GM18861 (cell line): ENCODE data around the gene FLYWCH2.
"Not testable (repeated sequence)": the region's sequence is repeated elsewhere in the genome, so short reads cannot be mapped to it uniquely, and the experiment has no call there.

Source experiments
- ATAC-seq: cut with Tn5 transposase; IDR thresholded peaks from one replicate; pipeline ENCODE4 v1.9.1; 2021; ENCODE audit not compliant: unreplicated experiment

The FLYWCH2 gene

GRCh38 chr16:2912330-2913199 is 29.6 kb downstream of the FLYWCH2 start:
- no peak for ATAC-seq

- ATAC-seq: no peak
These were observed 30.6 kb downstream of the FLYWCH2 start for GRCh38 chr16:2913603-2914002.

- no peak for ATAC-seq
These were observed 31.2 kb downstream of the FLYWCH2 start for GRCh38 chr16:2914233-2914632.

GRCh38 chr16:2915196-2915929 is 32.3 kb downstream of the FLYWCH2 start:
- ATAC-seq: no peak

- no peak for ATAC-seq
These were observed 36.7 kb downstream of the FLYWCH2 start for GRCh38 chr16:2919511-2920255.

- no peak for ATAC-seq
These were observed 40.5 kb downstream of the FLYWCH2 start for GRCh38 chr16:2923481-2923880.

- ATAC-seq: no peak
These were observed 42.1 kb downstream of the FLYWCH2 start for GRCh38 chr16:2924901-2925755.

- ATAC-seq: no peak
These were observed 43.1 kb downstream of the FLYWCH2 start for GRCh38 chr16:2925951-2926649.

- no peak for ATAC-seq
These were observed 43.6 kb downstream of the FLYWCH2 start for GRCh38 chr16:2926650-2926999.

GRCh38 chr16:2927010-2927646 is 44.1 kb downstream of the FLYWCH2 start:
- no peak for ATAC-seq

GRCh38 chr16:2928151-2928550 is 45.1 kb downstream of the FLYWCH2 start:
- ATAC-seq: not testable (repeated sequence)

GRCh38 chr16:2928796-2929195 is 45.8 kb downstream of the FLYWCH2 start:
- ATAC-seq: no peak

GRCh38 chr16:2929693-2930092 is 46.7 kb downstream of the FLYWCH2 start:
- ATAC-seq: no peak

- ATAC-seq: no peak
These were observed 47.2 kb downstream of the FLYWCH2 start for GRCh38 chr16:2930236-2930635.

- not testable (repeated sequence) for ATAC-seq
These were observed 48.4 kb downstream of the FLYWCH2 start for GRCh38 chr16:2931231-2931914.

GRCh38 chr16:2933136-2933535 is 50.1 kb downstream of the FLYWCH2 start:
- no peak for ATAC-seq

GRCh38 chr16:2933701-2934100 is 50.7 kb downstream of the FLYWCH2 start:
- ATAC-seq: no peak

- ATAC-seq: no peak
These were observed 51.4 kb downstream of the FLYWCH2 start for GRCh38 chr16:2934450-2934849.

GRCh38 chr16:2936436-2937011 is 53.5 kb downstream of the FLYWCH2 start:
- no peak for ATAC-seq
